NT2/D1 (cell line): ENCODE results near the gene CA9.

Source experiments
- SUZ12 ChIP-seq: IDR thresholded peaks from 2 replicates; pipeline ENCODE4 v1.6.1; 2011; ENCODE audit not compliant: insufficient read length, insufficient read depth; ENCODE audit errors: extremely low read depth
- YY1 ChIP-seq: IDR thresholded peaks from 2 replicates; pipeline ENCODE4 v1.6.1; 2011; ENCODE audit not compliant: insufficient read length, insufficient read depth
- ZNF274 ChIP-seq: IDR thresholded peaks from 2 replicates; pipeline ENCODE4 v1.6.1; 2011; ENCODE audit warnings: mild to moderate bottlenecking, low read depth, low read length

DNA sequence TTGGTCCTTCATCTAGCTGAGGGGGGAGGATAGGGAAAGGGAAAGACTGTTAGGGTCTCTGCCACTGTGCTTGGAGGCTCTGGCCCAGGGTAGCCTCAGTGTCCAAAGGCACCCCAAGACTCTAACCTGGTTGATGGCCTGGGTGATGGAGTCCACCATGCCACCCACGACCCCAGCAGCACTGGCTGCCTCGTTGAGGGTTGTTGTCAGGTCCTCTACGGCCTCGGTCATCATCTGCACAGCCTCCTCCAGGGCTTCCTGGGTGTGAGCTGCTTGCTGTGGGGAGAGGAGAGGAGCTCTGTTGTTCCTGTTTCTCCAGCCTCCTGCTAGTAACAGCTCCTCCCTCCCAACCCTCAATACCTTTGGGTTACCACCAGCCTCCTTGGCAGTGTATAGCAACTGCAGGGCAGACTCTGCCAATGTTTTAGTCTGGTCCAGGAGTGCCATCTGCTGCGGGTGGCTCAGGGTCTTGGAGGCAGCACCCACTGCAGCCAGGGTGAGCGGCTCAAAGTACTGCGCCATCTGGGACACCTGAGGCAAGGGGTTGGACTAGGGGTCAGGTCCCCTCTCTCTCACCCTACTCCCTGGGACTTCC, 32.2 kb downstream of the CA9 start:
- TF ChIP-seq YY1 = no peak
- no peak for TF ChIP-seq ZNF274
- no peak for TF ChIP-seq SUZ12
